DMS153 (cell line): ENCODE results near the gene B4GALT5.
A peak's percentile ranks its signal among the peaks of the same experiment; 100 is the strongest.
"Not testable (repeated sequence)": the region's sequence is repeated elsewhere in the genome, so short reads cannot be mapped to it uniquely, and the experiment has no call there.

ENCODE experiments used
- DNase-seq: peaks from one replicate; lab custom pipeline; 2025; lab: John Stamatoyannopoulos, UW

Gene B4GALT5

GRCh38 chr20:49679634-49680033 lies 34.0 kb downstream of the B4GALT5 start:
- no peak for DNase-seq

- no peak for DNase-seq
Observed at GRCh38 chr20:49677777-49678758, 35.6 kb downstream of the B4GALT5 start.

- peak; percentile 36 for DNase-seq
Observed at GRCh38 chr20:49676581-49677291, 36.9 kb downstream of the B4GALT5 start.

GRCh38 chr20:49675368-49676151 lies 38.1 kb downstream of the B4GALT5 start:
- no peak for DNase-seq

GRCh38 chr20:49674383-49675352 lies 39.0 kb downstream of the B4GALT5 start:
- DNase-seq = no peak

- DNase-seq = no peak
Observed at GRCh38 chr20:49672096-49672664, 41.5 kb downstream of the B4GALT5 start.

GRCh38 chr20:49671433-49671832 lies 42.2 kb downstream of the B4GALT5 start:
- DNase-seq = no peak

- DNase-seq = no peak
Observed at GRCh38 chr20:49669601-49670189, 44.0 kb downstream of the B4GALT5 start.

- not testable (repeated sequence) for DNase-seq
Observed at GRCh38 chr20:49668878-49669195, 44.8 kb downstream of the B4GALT5 start.

GRCh38 chr20:49668181-49668877 lies 45.3 kb downstream of the B4GALT5 start:
- DNase-seq = no peak

- DNase-seq = no peak
Observed at GRCh38 chr20:49666911-49667310, 46.8 kb downstream of the B4GALT5 start.

- DNase-seq = no peak
Observed at GRCh38 chr20:49665796-49666195, 47.9 kb downstream of the B4GALT5 start.

- no peak for DNase-seq
Observed at GRCh38 chr20:49664612-49665313, 48.9 kb downstream of the B4GALT5 start.

GRCh38 chr20:49663112-49663511 lies 50.6 kb downstream of the B4GALT5 start:
- DNase-seq = no peak

- DNase-seq = no peak
Observed at GRCh38 chr20:49661560-49662329, 51.9 kb downstream of the B4GALT5 start.

- peak; percentile 7 for DNase-seq
Observed at GRCh38 chr20:49660912-49661311, 52.8 kb downstream of the B4GALT5 start.

GRCh38 chr20:49659056-49659455 lies 54.6 kb downstream of the B4GALT5 start:
- DNase-seq = no peak

- no peak for DNase-seq
Observed at GRCh38 chr20:49658508-49658907, 55.2 kb downstream of the B4GALT5 start.
